K562 (cell line): ENCODE results near the gene DDX39A. TPM values are rescaled to one million over a fixed set of nuclear protein-coding genes. Genes with fewer than 3 reads are reported as not detected.

Source experiments
- ATAC-seq: fragments of 200-7000 bp; cut with Tn5 transposase; 3 replicates; pipeline ENCODE4 v1.9.1; 2020; ENCODE audit warnings: moderate library complexity
- BruUV-seq: library from RNA; stranded (reverse); fragments of 400-500 nt; replicated peaks from 2 replicates; lab custom pipeline; 2021; lab: Mats Ljungman, UMichigan
- CTCF ChIA-PET: fragments of 300-600 bp; formaldehyde crosslinking; extraction: SDS; loops from one replicate; lab custom pipeline; 2021; ENCODE audit warnings: low intra/inter-chr PET ratio; lab: Yijun Ruan, JAX
- POLR2A ChIA-PET: fragments of 300-600, 350-650 bp; sonication (Branson Sonifier 250); formaldehyde crosslinking; extraction: SDS; loops from one replicate; lab custom pipeline; 2021; ENCODE audit warnings: antibody characterized with exemption, inconsistent platforms; lab: Yijun Ruan, JAX
- DNase-seq, 4 experiments: peaks; one replicate each; pipeline versions ENCODE4 v3.0.0 to v3.0.0-alpha.2; 2011 to 2018; ENCODE audit warnings: low spot score in 3 of 4, mixed read lengths in 3 of 4; ENCODE audit errors: extremely low read depth in 1 of 4
- FAIRE-seq: peaks from 2 replicates; lab custom pipeline; 2011; peaks lifted over from hg19 to GRCh38; lab: Jason Lieb, UNC
- H2AFZ ChIP-seq: 2 replicates; pipeline ENCODE4 v1.6.0; 2011; ENCODE audit warnings: low read depth, low read length, control low read depth, inconsistent platforms
- H3K27ac ChIP-seq: fragments of 200-600 bp; 3 replicates; pipeline ENCODE4 v1.8.0; 2011; ENCODE audit warnings: low read depth, mild to moderate bottlenecking, control low read depth, inconsistent platforms, low read length, moderate library complexity, mixed read lengths; ENCODE audit errors: extremely low read depth
- H3K27me3 ChIP-seq, 2 experiments: fragments of 300-600 bp in 1 of 2; 2 replicates in 1 of 2; 3 replicates in 1 of 2; pipeline versions ENCODE4 v1.6.0 to v1.8.0; 2011; ENCODE audit warnings: inconsistent platforms in 2 of 2, low read length in 2 of 2, mild to moderate bottlenecking in 1 of 2, mixed read lengths in 1 of 2, moderate library complexity in 1 of 2; ENCODE audit not compliant: control insufficient read depth in 2 of 2, insufficient read depth in 2 of 2
- H3K36me3 ChIP-seq: fragments of 300-600 bp; 3 replicates; pipeline ENCODE4 v1.8.0; 2011; ENCODE audit warnings: mild to moderate bottlenecking, low read length, inconsistent platforms; ENCODE audit not compliant: control insufficient read depth, insufficient read depth
- H3K4me1 ChIP-seq, 2 experiments: fragments of 200-600 bp in 1 of 2; replicated peaks in 1 of 2; 2 replicates in 1 of 2; 3 replicates in 1 of 2; pipeline versions ENCODE4 v1.5.1 to v1.8.0; 2011; ENCODE audit warnings: inconsistent platforms in 2 of 2, low read length in 2 of 2, mild to moderate bottlenecking in 1 of 2, mixed read lengths in 1 of 2, moderate library complexity in 1 of 2; ENCODE audit not compliant: control insufficient read depth in 2 of 2, insufficient read depth in 2 of 2
- H3K4me2 ChIP-seq: 2 replicates; pipeline ENCODE4 v1.6.1; 2011; ENCODE audit warnings: low read length, control low read depth, inconsistent platforms, mixed read lengths; ENCODE audit not compliant: insufficient read depth
- H3K4me3 ChIP-seq: fragments of 200-600 bp; sonication (generic), shearing (Covaris generic); 2 replicates; pipeline ENCODE4 v1.5.1; 2016; ENCODE audit warnings: control low read depth, inconsistent platforms
- H3K79me2 ChIP-seq: fragments of 200-600 bp; 3 replicates; pipeline ENCODE4 v1.8.0; 2011; ENCODE audit warnings: low read length, inconsistent platforms; ENCODE audit not compliant: control insufficient read depth, insufficient read depth
- H3K9ac ChIP-seq, 2 experiments: 2 replicates each; pipeline versions ENCODE4 v1.6.0 to v1.6.1; 2011; ENCODE audit warnings: low read depth in 2 of 2, low read length in 2 of 2, control low read depth in 1 of 2, inconsistent platforms in 1 of 2, mild to moderate bottlenecking in 1 of 2, mixed read lengths in 1 of 2; ENCODE audit not compliant: insufficient read depth in 1 of 2
- H3K9me1 ChIP-seq: one replicate; pipeline ENCODE4 v1.6.0; 2011; ENCODE audit warnings: inconsistent platforms, mild to moderate bottlenecking, low read length, moderate library complexity; ENCODE audit not compliant: control insufficient read depth, insufficient read depth
- H3K9me3 ChIP-seq: replicated peaks from 2 replicates; pipeline ENCODE4 v1.5.1; 2011; ENCODE audit warnings: low read depth, low read length, inconsistent platforms; ENCODE audit not compliant: control insufficient read depth, insufficient read depth
- H4K20me1 ChIP-seq: replicated peaks from 2 replicates; pipeline ENCODE4 v1.6.1; 2011; ENCODE audit warnings: low read length, inconsistent platforms, mixed read lengths; ENCODE audit not compliant: control insufficient read depth, insufficient read depth
- ATF7 ChIP-seq: fragments of 450-650 bp; IDR thresholded peaks from 2 replicates; pipeline ENCODE4 v1.7.1; 2014; ENCODE audit warnings: mild to moderate bottlenecking, moderate library complexity
- E4F1 ChIP-seq: fragments of 250-450 bp; sonication (Bioruptor Pico); IDR thresholded peaks from 2 replicates; pipeline ENCODE4 v1.5.0; 2021; ENCODE audit warnings: mild to moderate bottlenecking, borderline replicate concordance
- GATAD2A ChIP-seq: fragments of 450-650 bp; IDR thresholded peaks from 2 replicates; pipeline ENCODE4 v1.6.1; 2017
- KDM4B ChIP-seq, 2 experiments: fragments of 450-650 bp in 1 of 2; sonication (generic) in 1 of 2; IDR thresholded peaks; 2 replicates each; pipeline ENCODE4 v1.6.1; 2016 to 2017; ENCODE audit warnings: borderline replicate concordance in 2 of 2, antibody characterized with exemption in 1 of 2, low read depth in 1 of 2, mild to moderate bottlenecking in 1 of 2
- MECOM ChIP-seq: fragments of 250-450 bp; sonication (Bioruptor Pico); IDR thresholded peaks from 2 replicates; pipeline ENCODE4 v1.8.0; 2022; ENCODE audit warnings: inconsistent platforms
- NFYB ChIP-seq: IDR thresholded peaks from 2 replicates; pipeline ENCODE4 v1.6.1; 2011; ENCODE audit warnings: mild to moderate bottlenecking, moderate library complexity; ENCODE audit not compliant: insufficient read length; ENCODE audit errors: extremely low read depth
- POLR2AphosphoS2 ChIP-seq: IDR thresholded peaks from 2 replicates; pipeline ENCODE4 v1.6.1; 2012; ENCODE audit warnings: low read length, improper control_type of control experiment
- POLR2H ChIP-seq: IDR thresholded peaks from 2 replicates; pipeline ENCODE4 v1.6.1; 2016; ENCODE audit warnings: missing genetic modification characterization, low read depth, mild to moderate bottlenecking, control low read depth, missing compliant biosample characterization, moderate library complexity
- PYGO2 ChIP-seq: fragments of 450-650 bp; IDR thresholded peaks from 2 replicates; pipeline ENCODE4 v1.6.1; 2016; ENCODE audit warnings: mild to moderate bottlenecking, missing genetic modification characterization, moderate library complexity, missing compliant biosample characterization
- RCOR1 ChIP-seq, 2 experiments: IDR thresholded peaks; 2 replicates each; pipeline ENCODE4 v1.6.1; 2012; ENCODE audit warnings: low read depth in 2 of 2, low read length in 2 of 2, borderline replicate concordance in 1 of 2, improper control_type of control experiment in 1 of 2
- SNIP1 ChIP-seq: fragments of 450-650 bp; IDR thresholded peaks from 2 replicates; pipeline ENCODE4 v1.7.1; 2017; ENCODE audit warnings: low read depth, mild to moderate bottlenecking
- TAF15 ChIP-seq: fragments of 200-400 bp; formaldehyde crosslinking; IDR thresholded peaks from 2 replicates; pipeline ENCODE4 v1.6.1; 2017; ENCODE audit warnings: mild to moderate bottlenecking, low read depth, low read length, moderate library complexity
- ZNF639 ChIP-seq, 2 experiments: fragments of 200-800 bp in 1 of 2; sonication (Bioruptor generic) in 1 of 2; sonication (generic) in 1 of 2; formaldehyde crosslinking in 1 of 2; IDR thresholded peaks in 1 of 2; conservative IDR thresholded peaks in 1 of 2; 2 replicates each; pipeline versions ENCODE4 v1.5.0 to v1.6.1; 2016 to 2020; ENCODE audit warnings: missing compliant biosample characterization in 1 of 2, missing genetic modification characterization in 1 of 2, missing genetic modification reagents in 1 of 2
- WGBS: fragments of 100-300 bp; shearing (Covaris generic); methylation state at CpG from one replicate; pipeline ENCODE4 v1.1.6; 2016; ENCODE audit warnings: low coverage, mixed read lengths; ENCODE audit not compliant: insufficient coverage; ENCODE audit errors: missing lambda C conversion rate; 5-methylcytosine and 5-hydroxymethylcytosine counted together
- in situ Hi-C: fragments of 300-500 bp; cut with MboI; formaldehyde crosslinking; loops from 4 replicates; pipeline ENCODE4 v1.15.0; 2018; ENCODE audit warnings: inconsistent platforms, mixed read lengths
- intact Hi-C: fragments of 100-400 bp; cut with micrococcal nuclease; formaldehyde crosslinking; loops from 2 replicates; pipeline ENCODE4 v1.14.2; 2022
- polyA plus RNA-seq, 8 experiments: library from polyadenylated mRNA; depleted of rRNA in 4 of 8; stranded (reverse) in 5 of 8; unstranded in 3 of 8; fragments of >200 nt; fragmentation: Nextera tagmentation in 2 of 8; fragmentation: Illumina TruSeq in 1 of 8; extraction: Ambion mirVana in 2 of 8; extraction: Trizol in 1 of 8; gene quantifications; 2 replicates each; pipeline versions ENCODE4 v1.2.1 to v1.2.3, GENCODE V29; 2011 to 2014; ENCODE audit warnings: inconsistent platforms in 1 of 8, missing spikeins in 1 of 8
- total RNA-seq, 7 experiments: library from RNA; depleted of rRNA in 6 of 7; stranded (reverse); fragments of >200 nt in 6 of 7; fragmentation: Illumina TruSeq in 2 of 7; extraction: Trizol in 2 of 7; gene quantifications; 2 replicates each; pipeline versions ENCODE4 v1.2.1 to v1.2.3, GENCODE V29; 2011 to 2021; ENCODE audit warnings: low replicate concordance in 1 of 7
- TF ChIP-seq, protein P1 (sequence below), 2 experiments: IDR thresholded peaks; 2 replicates each; pipeline ENCODE4 v1.6.1; 2011; ENCODE audit warnings: borderline replicate concordance in 1 of 2, control low read depth in 1 of 2, low read depth in 1 of 2, low read length in 1 of 2, mild to moderate bottlenecking in 1 of 2, mixed read lengths in 1 of 2, moderate library complexity in 1 of 2; ENCODE audit not compliant: insufficient read depth in 1 of 2, insufficient read length in 1 of 2, poor library complexity in 1 of 2, severe bottlenecking in 1 of 2; ENCODE audit errors: extremely low read depth in 1 of 2

Gene DDX39A
- total and polyA plus RNA-seq, 9 of the 15 experiments (the other 6 are each of a cell fraction or from before 2014, with no cell fraction given): 90.3 to 250 (median 188) TPM

GRCh38 chr19:14427461-14427860 is 8.3 kb upstream of the DDX39A start (continued):
- TF ChIP-seq ATF7: no peak
- no peak for TF ChIP-seq RCOR1 (IDR thresholded peaks at IDR 0.05; ENCODE audit: borderline replicate concordance in 1 of 2, low read depth in 2 of 2, low read length in 2 of 2)
- no peak for TF ChIP-seq PYGO2 (tag)
- no peak for TF ChIP-seq TAF15
- TF ChIP-seq, protein P1, sequence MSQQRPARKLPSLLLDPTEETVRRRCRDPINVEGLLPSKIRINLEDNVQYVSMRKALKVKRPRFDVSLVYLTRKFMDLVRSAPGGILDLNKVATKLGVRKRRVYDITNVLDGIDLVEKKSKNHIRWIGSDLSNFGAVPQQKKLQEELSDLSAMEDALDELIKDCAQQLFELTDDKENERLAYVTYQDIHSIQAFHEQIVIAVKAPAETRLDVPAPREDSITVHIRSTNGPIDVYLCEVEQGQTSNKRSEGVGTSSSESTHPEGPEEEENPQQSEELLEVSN (IDR thresholded peaks at IDR 0.05; ENCODE audit: borderline replicate concordance in 1 of 2, extremely low read depth in 1 of 2, insufficient read depth in 1 of 2, insufficient read length in 1 of 2, low read depth in 1 of 2, low read length in 1 of 2, poor library complexity in 1 of 2, severe bottlenecking in 1 of 2): no peak

DNA sequence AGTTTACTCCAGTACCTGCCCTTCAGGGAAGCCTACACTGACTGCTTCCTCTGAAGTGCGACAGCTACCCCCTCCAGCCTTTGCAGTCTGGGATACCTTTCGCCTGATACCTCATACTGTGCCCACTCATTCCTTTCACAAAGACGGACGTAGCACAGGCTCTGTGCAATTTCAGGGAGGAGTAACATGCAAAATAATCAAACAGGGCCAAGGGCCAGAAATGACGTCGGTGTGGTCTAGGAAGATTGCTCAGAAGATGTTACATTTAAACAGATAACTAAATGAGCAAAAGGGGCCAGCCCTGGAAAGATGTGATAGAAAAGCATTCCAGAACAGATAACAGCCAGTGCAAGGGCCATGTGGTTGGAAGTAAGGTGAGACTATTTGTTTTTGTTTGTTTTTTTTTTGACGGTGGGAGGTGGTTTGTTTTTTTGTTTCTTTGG is 6.6 kb upstream of the DDX39A start:
- Histone ChIP-seq H3K27ac (no peak overlapping the region), H3K9me3 (no peaks in the 10 kb centered on the region), H3K27me3 (no peaks in the 10 kb centered on the region), H4K20me1 (no peaks in the 10 kb centered on the region), H2AFZ (peak overlapping the region; percentile 69), H3K4me3 (no peak overlapping the region), H3K36me3 (no peaks in the 10 kb centered on the region), H3K4me1 (peaks cover 11 to 12% of the 10 kb centered on the region in 2 experiments; a peak in 4 of 5 replicates), H3K79me2 (no peaks in the 10 kb centered on the region), H3K9me1 (no peaks in the 10 kb centered on the region), H3K9ac (peak overlapping the region in 1 of 2 experiments; percentile 83; a peak in 3 of 4 replicates), H3K4me2 (peak overlapping the region; percentile 28)
- no TSS peak for BruUV-seq
- WGBS: 12% methylated on average over 7 of the region's 7 CpGs
- FAIRE-seq (peak; percentile 49), DNase-seq (peak in 3 of 4 experiments; percentile 18 to 79 (median 49)), ATAC-seq (peak; percentile 71)
- in situ Hi-C loops: no loop called here
- intact Hi-C loops: no loop called here
- ChIA-PET CTCF (no interaction called here), POLR2A (interaction anchor here (1.0 kb wide), 1 partner anchor 93 kb away, joined by 3 read pairs; the partner anchor contains the start of gene DNAJB1)
- TF ChIP-seq GATAD2A (no peak), POLR2AphosphoS2 (no peak), ZNF639 (CRISPR knock-in tag; conservative IDR thresholded peaks at IDR 0.05 in 1 of 2, IDR thresholded peaks at IDR 0.05 in 1 of 2) (peak in 1 of 2 experiments; percentile 73; a peak in 1 of 4 replicates), KDM4B (IDR thresholded peaks at IDR 0.05; ENCODE audit: borderline replicate concordance in 2 of 2, low read depth in 1 of 2) (no peak), NFYB (no peak), MECOM (CRISPR knock-in tag) (peak; percentile 93), SNIP1 (no peak), POLR2H (no peak), E4F1 (no peak)
